ENCODE measurements around the gene ERO1A. TPM values are rescaled to one million over a fixed set of nuclear protein-coding genes. Genes with fewer than 3 reads are reported as not detected.
A peak's percentile ranks its signal among the peaks of the same experiment; 100 is the strongest.
"Not testable (repeated sequence)": the region's sequence is repeated elsewhere in the genome, so short reads cannot be mapped to it uniquely, and the experiment has no call there.

ERO1A gene
- 30.7 and 48.4 TPM in 2 replicates for total RNA-seq

DNA sequence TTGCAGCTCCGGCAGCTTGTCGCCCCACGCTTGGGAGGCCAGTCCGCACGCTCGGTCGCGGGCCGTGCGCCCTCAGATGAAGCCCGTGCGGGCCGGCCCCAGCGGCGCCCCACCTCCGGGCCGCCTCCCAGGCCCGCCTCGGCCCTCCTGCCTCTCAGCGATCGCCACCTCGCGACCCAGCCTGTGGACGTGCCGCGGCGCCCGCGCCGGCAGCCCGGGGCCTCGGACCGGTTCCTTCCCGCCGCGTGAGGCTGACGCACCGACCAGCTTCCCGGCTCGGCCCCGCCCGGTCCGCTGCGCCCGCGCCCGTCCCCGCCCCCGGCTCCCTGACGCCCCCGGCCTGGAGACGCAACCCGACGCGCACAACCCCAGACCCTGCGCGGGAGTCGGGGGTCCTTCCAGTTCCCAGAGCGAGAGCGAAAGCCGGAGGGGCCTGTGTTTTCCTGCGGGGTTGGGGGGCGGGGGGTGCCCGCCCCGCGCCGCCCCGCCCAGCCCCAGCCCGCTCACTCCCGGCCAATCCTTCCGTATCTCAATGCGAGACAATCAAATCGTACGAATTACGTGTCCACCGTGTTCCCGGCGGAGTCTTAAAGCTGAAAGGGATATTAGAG is at the start of gene ERO1A:
TSS of gene ERO1A (minus strand) at position 78 of the 611 bp plus-strand sequence. CDS start at position 1, 77 bp downstream.
- peak; percentile 87 to 89 for DNase-seq (ENCODE audit: low read depth in 2 of 2)

- peak in 1 of 2 donors; percentile 28 for DNase-seq (ENCODE audit: low read depth in 2 of 2)
Measured at GRCh38 chr14:52741865-52742264, 46.5 kb upstream of the ERO1A start.

- peak; percentile 27 to 71 for DNase-seq (ENCODE audit: low read depth in 2 of 2)
Measured at GRCh38 chr14:52740751-52741150, 45.4 kb upstream of the ERO1A start.

- no peak for DNase-seq (ENCODE audit: low read depth in 2 of 2)
Measured at GRCh38 chr14:52738409-52738808, 43.1 kb upstream of the ERO1A start.

GRCh38 chr14:52735921-52736489 is 40.6 kb upstream of the ERO1A start:
- DNase-seq (ENCODE audit: low read depth in 2 of 2), result no peak

- no peak for DNase-seq (ENCODE audit: low read depth in 2 of 2)
Measured at GRCh38 chr14:52733824-52734223, 38.5 kb upstream of the ERO1A start.

DNA sequence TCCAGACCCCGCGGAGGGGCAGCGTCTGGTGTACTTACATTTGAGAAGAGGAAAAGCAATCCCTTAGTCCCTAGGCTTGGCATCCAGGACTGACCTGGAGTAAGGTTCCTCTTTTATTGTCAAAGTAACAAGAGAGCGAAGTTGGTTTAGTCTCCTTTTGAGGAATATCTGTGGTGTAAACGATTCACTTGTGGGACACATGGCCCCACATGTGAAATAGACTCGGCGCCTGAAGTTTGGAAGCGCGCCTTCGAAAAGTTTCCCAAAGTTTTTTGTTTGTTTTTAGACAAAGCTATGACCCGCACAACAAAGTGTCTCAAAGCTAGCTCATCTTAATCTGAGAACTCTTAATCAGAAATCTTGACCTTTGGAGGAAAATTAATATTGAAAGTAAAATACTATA is 35.4 kb upstream of the ERO1A start:
- peak in 1 of 2 donors; percentile 30 for DNase-seq (ENCODE audit: low read depth in 2 of 2)

DNA sequence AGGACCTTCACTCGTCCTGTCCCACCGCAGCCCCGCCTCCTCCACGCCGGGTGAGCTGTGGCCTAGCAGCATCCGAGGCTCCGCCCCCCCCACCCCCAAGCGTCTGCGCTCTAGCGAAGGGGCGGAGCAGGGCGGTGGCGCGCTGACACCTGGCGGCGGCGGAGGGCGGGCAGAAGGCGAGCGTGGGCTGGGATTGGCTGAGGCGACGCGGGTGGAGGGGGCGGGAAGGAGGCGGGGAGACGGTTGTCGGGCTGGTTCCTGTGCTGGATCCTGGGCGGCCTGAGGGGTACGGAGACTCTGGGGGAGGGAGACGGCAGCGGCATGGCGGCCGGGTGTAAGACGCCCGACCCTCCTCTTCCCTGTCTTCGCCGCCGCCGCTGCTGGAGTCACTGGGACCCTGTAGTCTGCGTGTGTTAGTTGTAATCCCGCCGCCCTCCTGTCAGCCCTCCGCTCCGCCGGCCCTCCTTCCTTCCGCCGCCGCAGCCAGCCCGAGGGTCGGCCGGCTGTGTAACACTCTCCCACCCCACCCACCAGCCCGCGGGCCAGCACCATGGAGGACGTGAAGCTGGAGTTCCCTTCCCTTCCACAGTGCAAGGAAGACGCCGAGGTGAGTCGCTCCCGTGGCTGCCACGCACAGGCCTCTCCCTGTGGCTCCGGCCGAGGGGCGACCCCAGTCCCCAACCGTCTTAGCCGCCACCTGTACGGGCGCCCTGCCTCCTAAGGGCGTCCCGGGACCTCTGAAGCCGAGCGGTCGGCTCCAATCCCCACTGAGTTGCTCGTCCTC is 34.8 kb upstream of the ERO1A start, which contains the start of gene STYX:
TSS of gene STYX (plus strand) at position 242 of the 784 bp plus-strand sequence. CDS start at position 551, 309 bp downstream.
- peak; percentile 99 for DNase-seq (ENCODE audit: low read depth in 2 of 2)

DNA sequence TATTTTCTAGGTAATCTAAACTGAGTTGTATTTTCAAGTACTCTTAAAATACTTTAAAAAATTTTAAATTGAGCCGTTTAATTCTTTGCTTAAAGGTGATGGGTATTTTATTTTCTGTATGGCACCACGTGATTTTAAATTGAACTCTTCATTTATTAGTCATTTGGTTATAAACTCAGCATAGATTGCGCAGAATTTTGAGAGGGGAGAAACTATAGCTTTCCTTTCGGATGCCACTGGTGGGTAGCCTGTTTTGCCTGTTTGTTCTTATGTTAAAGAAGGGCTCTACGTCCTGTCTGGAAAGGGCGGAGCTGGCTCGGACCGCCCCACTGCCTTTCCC is 34.2 kb upstream of the ERO1A start:
- DNase-seq (ENCODE audit: low read depth in 2 of 2), result no peak

- DNase-seq (ENCODE audit: low read depth in 2 of 2), result not testable (repeated sequence)
Measured at GRCh38 chr14:52729035-52729434, 33.7 kb upstream of the ERO1A start.

DNA sequence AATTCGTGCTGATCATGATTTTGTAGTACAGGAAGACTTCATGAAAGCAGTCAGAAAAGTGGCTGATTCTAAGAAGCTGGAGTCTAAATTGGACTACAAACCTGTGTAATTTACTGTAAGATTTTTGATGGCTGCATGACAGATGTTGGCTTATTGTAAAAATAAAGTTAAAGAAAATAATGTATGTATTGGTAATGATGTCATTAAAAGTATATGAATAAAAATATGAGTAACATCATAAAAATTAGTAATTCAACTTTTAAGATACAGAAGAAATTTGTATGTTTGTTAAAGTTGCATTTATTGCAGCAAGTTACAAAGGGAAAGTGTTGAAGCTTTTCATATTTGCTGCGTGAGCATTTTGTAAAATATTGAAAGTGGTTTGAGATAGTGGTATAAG is 32.2 kb upstream of the ERO1A start:
- DNase-seq (ENCODE audit: low read depth in 2 of 2), result not testable (repeated sequence)

- DNase-seq (ENCODE audit: low read depth in 2 of 2), result no peak
Measured at GRCh38 chr14:52724360-52724644, 28.9 kb upstream of the ERO1A start.

DNA sequence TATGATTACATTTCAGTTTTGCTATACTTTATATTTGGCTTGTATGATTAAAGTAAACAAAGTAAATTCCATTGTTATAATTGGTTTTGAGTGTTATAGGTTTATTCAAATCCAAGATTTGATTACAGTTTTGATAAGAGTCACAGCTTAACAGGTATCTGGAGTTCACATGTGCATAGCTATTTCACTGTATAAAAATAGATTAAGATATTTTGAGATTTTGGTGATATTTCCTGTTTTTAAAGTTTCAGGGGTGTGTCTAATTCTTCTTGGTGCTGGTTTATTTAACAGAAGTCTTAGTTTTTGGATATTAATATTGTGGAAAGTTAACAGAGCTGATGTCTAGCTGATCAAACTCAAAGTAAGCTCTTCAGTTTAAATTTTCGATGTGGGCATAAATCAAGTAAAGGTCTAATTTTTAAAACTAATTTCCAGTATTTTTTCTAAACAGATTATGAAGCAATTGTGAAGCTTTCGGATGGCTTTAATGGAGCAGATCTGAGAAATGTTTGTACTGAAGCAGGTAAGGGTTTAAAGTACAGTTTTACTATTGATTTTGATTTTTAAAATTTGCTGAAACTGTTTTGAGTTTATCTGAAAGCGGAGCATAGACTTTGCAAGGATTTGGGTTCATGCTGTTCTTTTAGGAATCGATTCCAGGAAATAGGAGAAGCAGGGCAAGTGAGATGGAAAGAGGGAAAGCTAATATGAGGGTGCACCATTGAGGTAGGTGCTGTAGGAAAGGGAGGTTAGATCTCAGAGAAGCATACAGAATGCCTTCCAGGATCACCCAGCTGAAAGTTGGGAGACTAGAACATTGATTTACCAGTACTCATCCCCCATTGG is 28.4 kb upstream of the ERO1A start:
- no peak for DNase-seq (ENCODE audit: low read depth in 2 of 2)

DNA sequence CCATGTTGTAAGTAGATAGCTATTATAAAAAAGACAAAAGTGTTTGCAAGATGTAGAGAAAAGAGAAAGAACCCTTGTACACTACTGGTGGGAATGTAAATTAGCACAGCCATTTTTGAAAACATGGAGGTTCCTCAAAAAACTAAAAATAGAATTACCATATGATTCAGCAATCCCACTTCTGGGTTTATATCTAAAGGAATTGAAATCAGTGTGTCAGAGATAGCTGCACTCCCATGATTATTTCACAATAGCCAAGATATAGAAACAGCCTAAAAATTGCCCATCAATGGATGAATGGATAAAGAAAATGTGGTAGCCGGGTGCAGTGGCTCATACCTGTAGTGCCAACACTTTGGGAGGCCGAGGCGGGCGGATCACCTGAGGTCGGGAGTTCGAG is 20.8 kb upstream of the ERO1A start:
- DNase-seq (ENCODE audit: low read depth in 2 of 2), result no peak

- no peak for DNase-seq (ENCODE audit: low read depth in 2 of 2)
Measured at GRCh38 chr14:52711666-52712065, 16.3 kb upstream of the ERO1A start.

- DNase-seq (ENCODE audit: low read depth in 2 of 2), result peak; percentile 92
Measured at GRCh38 chr14:52706724-52707706, 11.7 kb upstream of the ERO1A start, which contains the start of gene PSMC6. PSMC6 (plus strand) TSS chr14:52707200; CDS start chr14:52707220, 20 bp downstream.

DNA sequence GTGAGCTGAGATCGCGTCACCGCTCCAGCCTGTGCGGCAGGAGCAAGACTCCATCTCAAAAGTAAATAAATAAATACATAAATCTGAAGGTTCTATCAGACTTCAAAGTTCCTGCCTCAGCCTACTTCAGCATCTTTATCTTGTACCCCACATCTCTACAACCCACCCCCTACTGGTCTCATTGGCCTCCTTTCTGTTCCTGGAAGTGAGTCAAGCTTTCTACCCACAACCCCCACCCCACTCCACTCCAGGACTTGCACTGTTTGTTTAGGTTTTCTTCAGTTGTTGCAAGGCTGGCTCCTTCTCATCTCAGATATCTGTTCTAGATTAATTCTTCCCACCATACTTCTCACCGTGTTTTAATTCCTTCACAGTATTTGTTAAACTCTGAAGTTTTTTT is 10.9 kb upstream of the ERO1A start:
- DNase-seq (ENCODE audit: low read depth in 2 of 2), result peak in 1 of 2 donors; percentile 59

DNA sequence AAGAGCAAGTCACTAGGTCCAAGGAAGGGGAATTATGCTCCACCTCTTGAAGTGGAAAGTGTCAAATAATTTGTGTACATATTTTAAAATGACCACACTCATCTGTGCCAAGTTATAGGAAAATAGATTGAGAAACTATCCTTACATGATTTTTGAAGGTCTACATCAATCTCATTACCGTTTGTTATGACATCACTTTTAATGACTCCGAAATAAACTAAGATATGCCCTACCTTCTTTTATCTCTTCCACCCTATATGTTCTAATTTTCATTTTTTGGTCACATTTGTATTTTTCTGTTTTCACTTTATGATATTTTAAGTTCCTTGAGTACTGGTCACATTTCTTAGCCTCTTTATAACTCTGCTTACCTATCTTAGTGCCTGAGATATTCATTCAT is 8.3 kb upstream of the ERO1A start:
- no peak for DNase-seq (ENCODE audit: low read depth in 2 of 2)

- peak in 1 of 2 donors; percentile 84 for DNase-seq (ENCODE audit: low read depth in 2 of 2)
Measured at GRCh38 chr14:52703225-52703624, 7.9 kb upstream of the ERO1A start.

GRCh38 chr14:52701223-52701622 is 5.9 kb upstream of the ERO1A start:
- peak in 1 of 2 donors; percentile 6 for DNase-seq (ENCODE audit: low read depth in 2 of 2)
